Amniotic epithelial cell (primary cell): Measurements from ENCODE around the gene NLRC3.
A peak's percentile ranks its signal among the peaks of the same experiment; 100 is the strongest.

Experiments
- DNase-seq: peaks from one replicate; pipeline ENCODE4 v3.0.0-alpha.2; 2010; ENCODE audit warnings: low read depth

The NLRC3 gene

GRCh38 chr16:3597226-3597625 is 20.0 kb upstream of the NLRC3 start:
- DNase-seq: no peak

GRCh38 chr16:3596101-3596861 is 19.1 kb upstream of the NLRC3 start:
- no peak for DNase-seq

GRCh38 chr16:3595521-3596021 is 18.4 kb upstream of the NLRC3 start:
- no peak for DNase-seq

GRCh38 chr16:3595110-3595486 is 17.9 kb upstream of the NLRC3 start:
- DNase-seq: no peak

- DNase-seq: no peak
Measured at GRCh38 chr16:3594316-3595109, 17.3 kb upstream of the NLRC3 start.

GRCh38 chr16:3592559-3592958 is 15.4 kb upstream of the NLRC3 start:
- DNase-seq: no peak

- no peak for DNase-seq
Measured at GRCh38 chr16:3591991-3592390, 14.8 kb upstream of the NLRC3 start.

- peak; percentile 25 for DNase-seq
Measured at GRCh38 chr16:3591436-3591803, 14.2 kb upstream of the NLRC3 start.

GRCh38 chr16:3590736-3591435 is 13.7 kb upstream of the NLRC3 start:
- DNase-seq: peak; percentile 40

- no peak for DNase-seq
Measured at GRCh38 chr16:3589991-3590701, 12.9 kb upstream of the NLRC3 start.

GRCh38 chr16:3589441-3589921 is 12.3 kb upstream of the NLRC3 start:
- DNase-seq: no peak

GRCh38 chr16:3589001-3589400 is 11.8 kb upstream of the NLRC3 start:
- no peak for DNase-seq

- no peak for DNase-seq
Measured at GRCh38 chr16:3587547-3588110, 10.4 kb upstream of the NLRC3 start.

- DNase-seq: no peak
Measured at GRCh38 chr16:3584412-3584811, 7.2 kb upstream of the NLRC3 start.

- no peak for DNase-seq
Measured at GRCh38 chr16:3583303-3584038, 6.3 kb upstream of the NLRC3 start.

GRCh38 chr16:3582276-3583165 is 5.3 kb upstream of the NLRC3 start:
- DNase-seq: no peak

GRCh38 chr16:3581392-3581791 is 4.2 kb upstream of the NLRC3 start:
- no peak for DNase-seq

GRCh38 chr16:3580686-3581085 is 3.5 kb upstream of the NLRC3 start:
- DNase-seq: peak; percentile 65

GRCh38 chr16:3580251-3580651 is 3.0 kb upstream of the NLRC3 start:
- peak; percentile 30 for DNase-seq

GRCh38 chr16:3579776-3580175 is 2.6 kb upstream of the NLRC3 start:
- no peak for DNase-seq
